HG03108 (cell line): ENCODE data around the gene SASH3.
A peak's percentile ranks its signal among the peaks of the same experiment; 100 is the strongest.
"Not testable (repeated sequence)": the region's sequence is repeated elsewhere in the genome, so short reads cannot be mapped to it uniquely, and the experiment has no call there.

ENCODE experiments used
- ATAC-seq: cut with Tn5 transposase; IDR thresholded peaks from one replicate; pipeline ENCODE4 v1.9.1; 2021; ENCODE audit warnings: moderate library complexity; ENCODE audit not compliant: unreplicated experiment

The SASH3 gene

GRCh38 chrX:129779747-129780146, at the start of gene SASH3:
Gene SASH3 (plus strand): TSS chrX:129779949. CDS start chrX:129780098, 149 bp downstream.
- peak; percentile 28 for ATAC-seq

- ATAC-seq, result no peak
These were observed 48.5 kb upstream of the SASH3 start for GRCh38 chrX:129731228-129731627.

- ATAC-seq, result no peak
These were observed 46.9 kb upstream of the SASH3 start for GRCh38 chrX:129732857-129733256.

GRCh38 chrX:129733335-129733734, 46.4 kb upstream of the SASH3 start:
- ATAC-seq, result no peak

GRCh38 chrX:129736491-129736890, 43.3 kb upstream of the SASH3 start:
- ATAC-seq, result no peak

- no peak for ATAC-seq
These were observed 41.8 kb upstream of the SASH3 start for GRCh38 chrX:129737916-129738315.

- ATAC-seq, result no peak
These were observed 41.1 kb upstream of the SASH3 start, which contains the start of gene XPNPEP2 for GRCh38 chrX:129738466-129739308. Gene XPNPEP2 (plus strand): TSS chrX:129738979. CDS start chrX:129739214, 235 bp downstream.

GRCh38 chrX:129739578-129739977, 40.2 kb upstream of the SASH3 start:
- ATAC-seq, result no peak

GRCh38 chrX:129741880-129742758, 37.6 kb upstream of the SASH3 start:
- ATAC-seq, result no peak

GRCh38 chrX:129742759-129743152, 37.0 kb upstream of the SASH3 start:
- ATAC-seq, result not testable (repeated sequence)

- ATAC-seq, result no peak
These were observed 35.9 kb upstream of the SASH3 start for GRCh38 chrX:129743821-129744220.

- ATAC-seq, result no peak
These were observed 34.9 kb upstream of the SASH3 start for GRCh38 chrX:129744861-129745321.

GRCh38 chrX:129746557-129747470, 32.9 kb upstream of the SASH3 start:
- no peak for ATAC-seq

GRCh38 chrX:129747533-129747932, 32.2 kb upstream of the SASH3 start:
- ATAC-seq, result no peak

- ATAC-seq, result no peak
These were observed 31.4 kb upstream of the SASH3 start for GRCh38 chrX:129748305-129748704.

- ATAC-seq, result no peak
These were observed 30.7 kb upstream of the SASH3 start for GRCh38 chrX:129749069-129749468.

GRCh38 chrX:129750971-129751370, 28.8 kb upstream of the SASH3 start:
- no peak for ATAC-seq

GRCh38 chrX:129754056-129755024, 25.4 kb upstream of the SASH3 start:
- no peak for ATAC-seq
